Astrocyte of the cerebellum (primary cell): ENCODE data around the gene NFIX.
A peak's percentile ranks its signal among the peaks of the same experiment; 100 is the strongest.
"Not testable (repeated sequence)": the region's sequence is repeated elsewhere in the genome, so short reads cannot be mapped to it uniquely, and the experiment has no call there.

Experiments used
- DNase-seq: peaks from one replicate; pipeline ENCODE4 v3.0.0-alpha.2; 2011; ENCODE audit warnings: low read depth
- H3K4me3 ChIP-seq: 2 replicates; pipeline ENCODE4 v1.5.1; 2011; ENCODE audit warnings: mild to moderate bottlenecking, low read depth, low read length, moderate library complexity
- CTCF ChIP-seq: IDR thresholded peaks from 2 replicates; pipeline ENCODE4 v1.5.1; 2012; ENCODE audit warnings: low read length, low read depth, moderate library complexity, mild to moderate bottlenecking; ENCODE audit errors: missing control alignments
- in situ Hi-C: cut with HindIII; loops from 2 replicates; pipeline ENCODE4 v1.10.0; 2017; ENCODE audit warnings: low sequenced_read_pairs

NFIX gene

GRCh38 chr19:12975221-12975741, 20.0 kb upstream of the NFIX start:
- in situ Hi-C loops: no loop called here
- TF ChIP-seq CTCF: no peak
- DNase-seq: no peak
- no peak overlapping the region for H3K4me3 ChIP-seq

GRCh38 chr19:12976109-12976508, 19.2 kb upstream of the NFIX start:
- H3K4me3 ChIP-seq, DNase-seq, in situ Hi-C loops: not testable (repeated sequence)

GRCh38 chr19:12979974-12980373, 15.3 kb upstream of the NFIX start:
- in situ Hi-C loops: no loop called here
- no peak for TF ChIP-seq CTCF
- no peak for DNase-seq
- no peak overlapping the region for H3K4me3 ChIP-seq

GRCh38 chr19:12982648-12983047, 12.6 kb upstream of the NFIX start:
- in situ Hi-C loops: no loop called here
- no peak overlapping the region for H3K4me3 ChIP-seq
- DNase-seq: no peak
- TF ChIP-seq CTCF: no peak

GRCh38 chr19:12983091-12983490, 12.2 kb upstream of the NFIX start:
- H3K4me3 ChIP-seq: peak overlapping the region; percentile 36
- in situ Hi-C loops: no loop called here
- no peak for DNase-seq
- no peak for TF ChIP-seq CTCF

- DNase-seq: no peak
- H3K4me3 ChIP-seq: peak overlapping the region; percentile 36
- in situ Hi-C loops: no loop called here
- TF ChIP-seq CTCF: peak; percentile 84
These were observed 11.6 kb upstream of the NFIX start for GRCh38 chr19:12983542-12984142.

- no peak for DNase-seq
- TF ChIP-seq CTCF: no peak
- in situ Hi-C loops: no loop called here
- no peak overlapping the region for H3K4me3 ChIP-seq
These were observed 11.1 kb upstream of the NFIX start for GRCh38 chr19:12984143-12984627.
